Retinal pigment epithelial cell (primary cell): Measurements from ENCODE around the gene SYT17.
A peak's percentile ranks its signal among the peaks of the same experiment; 100 is the strongest.

Source experiments
- DNase-seq: peaks from one replicate; pipeline ENCODE4 v3.0.0-alpha.2; 2010; ENCODE audit warnings: low read depth
- H3K4me3 ChIP-seq: 2 replicates; pipeline ENCODE4 v1.5.1; 2011; ENCODE audit warnings: mild to moderate bottlenecking, low read length, control low read depth, moderate library complexity
- TF ChIP-seq, protein P1 (sequence below): conservative IDR thresholded peaks from 2 replicates; pipeline ENCODE4 v1.5.1; 2011; ENCODE audit warnings: low read depth, low read length, control low read depth, inconsistent platforms

Gene SYT17

DNA sequence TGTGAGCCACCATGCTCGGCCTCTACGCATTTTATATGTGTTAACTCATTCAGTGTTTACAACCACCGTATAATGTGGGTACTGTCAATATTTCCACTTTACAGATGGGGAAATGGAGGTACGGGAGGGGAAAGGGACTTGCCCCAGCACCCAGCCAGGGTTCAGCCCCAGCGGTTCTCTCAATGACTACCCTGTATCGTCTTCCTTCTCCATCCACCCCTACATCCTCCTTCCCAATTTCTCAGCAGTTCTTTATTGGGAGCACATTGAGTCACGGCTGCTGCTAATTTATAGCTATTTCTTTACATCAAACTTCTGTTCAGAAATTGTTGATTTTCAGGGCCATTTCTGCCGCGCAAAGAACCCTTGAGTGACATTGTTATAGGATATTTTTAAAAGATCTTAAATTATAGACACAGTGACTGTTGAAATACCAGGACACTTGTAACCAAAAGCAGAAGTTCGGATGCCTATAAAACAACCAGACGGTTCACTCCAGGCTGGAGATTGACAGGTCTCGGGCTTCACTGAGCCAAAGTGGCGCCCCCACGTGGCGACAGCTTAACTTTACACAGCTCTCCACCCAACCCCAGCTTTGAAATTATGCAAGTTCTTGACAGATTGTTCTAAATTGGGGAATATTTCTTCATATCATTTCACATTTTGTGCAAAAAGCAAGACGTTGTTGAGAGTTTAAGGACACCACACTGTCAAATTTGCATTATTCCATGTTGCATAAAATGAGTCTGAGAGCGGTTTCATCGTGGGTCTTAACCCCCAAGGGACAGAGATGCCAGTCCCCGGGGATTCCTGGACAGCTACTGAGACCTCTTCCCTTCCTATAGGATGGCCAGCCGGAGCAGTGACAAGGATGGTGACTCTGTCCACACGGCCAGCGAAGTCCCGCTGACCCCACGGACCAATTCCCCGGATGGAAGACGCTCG lies 11.8 kb downstream of the SYT17 start:
- DNase-seq = no peak
- H3K4me3 ChIP-seq = no peak overlapping the region
- TF ChIP-seq, protein P1, sequence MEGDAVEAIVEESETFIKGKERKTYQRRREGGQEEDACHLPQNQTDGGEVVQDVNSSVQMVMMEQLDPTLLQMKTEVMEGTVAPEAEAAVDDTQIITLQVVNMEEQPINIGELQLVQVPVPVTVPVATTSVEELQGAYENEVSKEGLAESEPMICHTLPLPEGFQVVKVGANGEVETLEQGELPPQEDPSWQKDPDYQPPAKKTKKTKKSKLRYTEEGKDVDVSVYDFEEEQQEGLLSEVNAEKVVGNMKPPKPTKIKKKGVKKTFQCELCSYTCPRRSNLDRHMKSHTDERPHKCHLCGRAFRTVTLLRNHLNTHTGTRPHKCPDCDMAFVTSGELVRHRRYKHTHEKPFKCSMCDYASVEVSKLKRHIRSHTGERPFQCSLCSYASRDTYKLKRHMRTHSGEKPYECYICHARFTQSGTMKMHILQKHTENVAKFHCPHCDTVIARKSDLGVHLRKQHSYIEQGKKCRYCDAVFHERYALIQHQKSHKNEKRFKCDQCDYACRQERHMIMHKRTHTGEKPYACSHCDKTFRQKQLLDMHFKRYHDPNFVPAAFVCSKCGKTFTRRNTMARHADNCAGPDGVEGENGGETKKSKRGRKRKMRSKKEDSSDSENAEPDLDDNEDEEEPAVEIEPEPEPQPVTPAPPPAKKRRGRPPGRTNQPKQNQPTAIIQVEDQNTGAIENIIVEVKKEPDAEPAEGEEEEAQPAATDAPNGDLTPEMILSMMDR = peak; percentile 77

GRCh38 chr16:19180741-19181140 lies 12.7 kb downstream of the SYT17 start:
- TF ChIP-seq, protein P1 = no peak
- DNase-seq = no peak
- no peak overlapping the region for H3K4me3 ChIP-seq

GRCh38 chr16:19182481-19182880 lies 14.4 kb downstream of the SYT17 start:
- TF ChIP-seq, protein P1 = no peak
- DNase-seq = no peak
- H3K4me3 ChIP-seq = no peak overlapping the region

DNA sequence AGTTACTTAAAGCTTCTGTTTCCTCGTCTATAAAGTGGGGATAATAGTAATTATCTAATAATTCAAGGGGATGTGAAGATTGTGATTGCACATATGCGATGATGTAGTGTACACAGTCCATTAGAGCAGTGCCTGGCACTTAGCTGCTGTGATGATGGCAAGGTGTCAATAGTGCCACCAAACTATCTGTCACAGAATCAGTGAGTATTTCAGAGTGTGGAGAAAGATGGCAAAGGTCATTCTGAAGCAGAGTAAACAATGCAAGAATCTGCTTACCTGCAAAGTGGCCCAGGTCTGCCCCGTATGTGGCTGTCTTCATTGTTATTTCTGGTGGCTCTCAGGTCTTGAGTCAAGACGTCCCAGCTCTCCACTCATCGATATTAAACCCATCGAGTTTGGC lies 15.1 kb downstream of the SYT17 start:
- H3K4me3 ChIP-seq = no peak overlapping the region
- no peak for DNase-seq

DNA sequence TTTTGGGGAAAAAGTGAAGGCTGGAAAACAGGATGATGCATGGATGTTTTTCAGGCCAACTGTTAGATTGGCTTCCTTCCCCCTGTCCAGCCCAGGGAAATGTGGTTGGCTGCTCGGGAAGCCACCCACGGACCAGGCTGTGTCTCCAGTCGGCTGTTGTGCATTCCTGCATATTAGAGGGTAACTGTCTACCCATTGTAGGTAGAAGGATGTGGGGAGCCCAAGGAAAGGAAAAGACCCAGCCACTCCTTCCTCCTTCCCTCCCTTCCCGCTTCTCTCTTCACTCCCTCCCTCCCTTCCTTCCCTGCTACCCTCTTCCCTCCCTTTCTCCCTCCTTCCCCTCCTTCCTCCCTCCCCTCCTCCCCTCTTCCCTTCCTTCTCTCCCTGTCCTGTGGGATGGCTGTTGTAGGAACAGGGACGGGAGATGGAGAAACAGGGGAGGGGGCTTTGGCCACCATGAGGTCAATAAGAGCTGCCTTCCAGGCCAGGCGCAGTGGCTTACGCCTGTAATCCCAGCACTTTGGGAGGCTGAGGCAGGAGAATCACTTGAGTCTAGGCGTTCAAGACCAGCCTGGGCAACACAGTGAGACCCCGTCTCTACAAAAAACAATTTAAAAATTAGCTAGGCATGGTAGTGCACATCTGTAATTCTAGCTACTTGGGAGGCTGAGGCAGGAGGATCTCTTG lies 16.9 kb downstream of the SYT17 start:
- H3K4me3 ChIP-seq = no peak overlapping the region
- TF ChIP-seq, protein P1 = no peak
- DNase-seq = no peak

More for the DNA sequence above, 15.1 kb downstream of the SYT17 start:
- TF ChIP-seq, protein P1 = no peak

DNA sequence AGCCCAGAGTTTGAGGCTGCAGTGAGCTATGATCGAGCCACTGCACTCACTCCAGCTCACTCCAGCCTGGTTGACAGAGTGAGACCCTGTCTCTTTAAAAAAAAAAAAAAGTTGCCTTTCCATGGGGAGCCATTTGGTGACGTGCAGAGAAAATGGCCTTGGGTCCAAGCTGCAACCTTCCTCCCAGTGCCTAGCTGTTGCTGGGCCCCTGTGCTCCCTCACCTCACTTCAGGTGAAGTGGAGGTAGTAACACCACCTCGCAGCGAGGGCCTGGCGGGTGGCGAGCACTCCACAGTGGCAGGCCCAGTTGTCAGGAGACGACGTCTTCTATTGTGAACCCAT lies 17.4 kb downstream of the SYT17 start:
- TF ChIP-seq, protein P1 = no peak

More for the DNA sequence above, 17.4 kb downstream of the SYT17 start:
- no peak overlapping the region for H3K4me3 ChIP-seq
- no peak for DNase-seq
